CD4-positive, alpha-beta memory T cell (primary cell): ENCODE measurements around the gene TOPBP1. TPM values are rescaled to one million over a fixed set of nuclear protein-coding genes. Genes with fewer than 3 reads are reported as not detected.

ENCODE experiments used
- CTCF ChIA-PET: fragments of 350-600 bp; sonication (Branson Sonifier 250); formaldehyde crosslinking; loops from one replicate; lab custom pipeline; 2021; ENCODE audit warnings: inconsistent platforms; ENCODE audit not compliant: partially characterized antibody; lab: Charles Lee
- POLR2A ChIA-PET: fragments of 350-600 bp; sonication (Branson Sonifier 250); formaldehyde crosslinking; loops from one replicate; lab custom pipeline; 2021; ENCODE audit not compliant: partially characterized antibody; lab: Charles Lee
- DNase-seq, 5 donors: peaks; one replicate each; pipeline versions ENCODE4 v3.0.0 to v3.0.0-alpha.2; 2020 to 2022; ENCODE audit warnings: mixed read lengths in 1 of 5
- H3K27ac ChIP-seq: one replicate; pipeline ENCODE4 v1.7.0; 2013; ENCODE audit warnings: low read depth, low read length
- H3K27me3 ChIP-seq: 2 replicates; pipeline ENCODE4 v1.7.0; 2013; ENCODE audit warnings: mild to moderate bottlenecking, low read length, moderate library complexity; ENCODE audit not compliant: insufficient read depth
- H3K36me3 ChIP-seq: 2 replicates; pipeline ENCODE4 v1.7.0; 2013; ENCODE audit warnings: mild to moderate bottlenecking, low read length, moderate library complexity; ENCODE audit not compliant: insufficient read depth
- H3K4me1 ChIP-seq: 2 replicates; pipeline ENCODE4 v1.7.0; 2013; ENCODE audit warnings: mild to moderate bottlenecking, low read length, moderate library complexity; ENCODE audit not compliant: insufficient read depth
- H3K4me3 ChIP-seq, 2 donors: one replicate each; pipeline ENCODE4 v1.7.0; 2013; ENCODE audit warnings: low read length in 2 of 2, mild to moderate bottlenecking in 1 of 2
- H3K9me3 ChIP-seq, 2 donors: one replicate each; pipeline ENCODE4 v1.7.0; 2013; ENCODE audit warnings: low read length in 2 of 2, control low read depth in 1 of 2; ENCODE audit not compliant: control insufficient read depth in 1 of 2
- H3K27ac Mint-ChIP-seq, 7 donors: one replicate each; pipeline ENCODE4 v1.8.0; 2020 to 2021; ENCODE audit warnings: mixed read lengths in 7 of 7, mild to moderate bottlenecking in 6 of 7, inconsistent platforms in 3 of 7, moderate library complexity in 3 of 7
- H3K27me3 Mint-ChIP-seq, 2 donors: one replicate each; pipeline ENCODE4 v1.8.0; 2020 to 2021; ENCODE audit warnings: mixed read lengths in 2 of 2
- H3K36me3 Mint-ChIP-seq, 2 donors: one replicate each; pipeline ENCODE4 v1.8.0; 2020 to 2021; ENCODE audit warnings: mixed read lengths in 2 of 2, inconsistent platforms in 1 of 2, mild to moderate bottlenecking in 1 of 2
- H3K4me1 Mint-ChIP-seq, 4 donors: one replicate each; pipeline ENCODE4 v1.8.0; 2020 to 2021; ENCODE audit warnings: mixed read lengths in 4 of 4, mild to moderate bottlenecking in 1 of 4
- H3K4me3 Mint-ChIP-seq, 8 donors: one replicate each; pipeline ENCODE4 v1.8.0; 2020 to 2021; ENCODE audit warnings: mixed read lengths in 8 of 8, mild to moderate bottlenecking in 7 of 8, moderate library complexity in 6 of 8, inconsistent platforms in 3 of 8
- H3K9me3 Mint-ChIP-seq, 8 donors: one replicate each; pipeline ENCODE4 v1.8.0; 2020 to 2021; ENCODE audit warnings: mixed read lengths in 8 of 8, mild to moderate bottlenecking in 5 of 8, inconsistent platforms in 3 of 8, moderate library complexity in 1 of 8
- intact Hi-C: fragments of 100-400 bp; cut with micrococcal nuclease; formaldehyde crosslinking; loops from one replicate; pipeline ENCODE4 v1.15.1; 2023
- polyA plus RNA-seq, 2 donors: library from polyadenylated mRNA; unstranded; fragments of 300-500 nt; fragmentation: Illumina TruSeq; gene quantifications; one replicate each; pipeline ENCODE4 v1.2.3, GENCODE V29; 2021
- total RNA-seq, 2 experiments: library from RNA; stranded (reverse); gene quantifications; one replicate each; pipeline ENCODE4 v1.2.3, GENCODE V29; 2021

The TOPBP1 gene
- total and polyA plus RNA-seq, 4 experiments from 2014 or later = 6.1 to 43.2 (median 27.5) TPM

DNA sequence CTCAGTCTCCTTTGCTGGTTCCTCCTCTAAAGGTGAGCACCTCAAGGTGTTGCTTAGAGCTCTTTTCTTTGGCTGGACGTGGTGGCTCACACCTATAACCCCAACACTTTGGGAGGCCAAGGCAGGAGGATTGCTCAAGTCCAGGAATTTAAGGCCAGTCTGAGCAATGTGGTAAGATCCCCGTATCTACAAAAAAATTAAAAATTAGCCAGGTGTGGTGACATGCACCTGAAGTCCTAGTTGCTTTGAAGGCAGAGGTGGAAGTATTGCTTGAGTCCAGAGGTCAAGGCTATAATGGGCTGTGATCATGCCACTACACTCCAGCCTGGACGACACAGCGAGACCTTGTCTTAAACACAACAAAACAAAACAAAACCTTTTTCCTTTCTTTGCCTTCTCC is 28.3 kb downstream of the TOPBP1 start:
- peaks cover 55 to 69% of the 10 kb centered on the region in 2 donors for H3K36me3 Mint-ChIP-seq
- Histone ChIP-seq H3K36me3 (peaks cover 25% of the 10 kb centered on the region), H3K4me3 (no peak overlapping the region), H3K27ac (no peak overlapping the region), H3K9me3 (no peaks in the 10 kb centered on the region), H3K27me3 (no peaks in the 10 kb centered on the region), H3K4me1 (no peaks in the 10 kb centered on the region)
- DNase-seq = no peak
- ChIA-PET CTCF (interaction anchor here (0.6 to 1.1 kb wide), 2 partner anchors 9 to 17 kb away, joined by 3 read pairs; no protein-coding TSS in a partner anchor), POLR2A (no interaction called here)
- H3K27ac Mint-ChIP-seq = peak overlapping the region in 2 of 7 donors; percentile 15 to 24
- no peaks in the 10 kb centered on the region for H3K27me3 Mint-ChIP-seq
- intact Hi-C loops = no loop called here
- no peaks in the 10 kb centered on the region for H3K9me3 Mint-ChIP-seq
- H3K4me1 Mint-ChIP-seq = peaks cover 2 to 13% (median 8%) of the 10 kb centered on the region in 4 donors
- no peak overlapping the region for H3K4me3 Mint-ChIP-seq

DNA sequence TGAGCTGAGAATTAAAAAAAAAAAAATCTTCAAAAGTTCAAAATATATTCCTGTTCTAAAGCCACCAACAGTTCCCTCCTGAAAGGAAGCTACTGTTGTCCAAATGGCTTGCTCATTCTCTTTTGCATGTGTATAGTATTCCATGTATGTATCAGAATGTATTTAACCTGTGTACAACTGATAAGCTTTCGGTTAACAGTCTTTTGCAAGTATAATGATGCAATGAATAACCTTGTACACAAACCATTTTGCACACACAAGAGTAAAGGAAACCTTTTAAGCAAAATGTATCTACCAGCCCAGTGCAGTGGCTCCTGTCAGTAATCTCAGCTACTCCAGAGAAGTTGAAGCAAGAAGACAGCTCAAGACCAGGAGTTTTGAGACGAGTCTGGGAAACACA is 32.6 kb downstream of the TOPBP1 start:
- Mint-ChIP-seq H3K4me3 (no peak overlapping the region), H3K27ac (peak overlapping the region in 2 of 7 donors; percentile 13 to 43), H3K9me3 (no peaks in the 10 kb centered on the region), H3K27me3 (no peaks in the 10 kb centered on the region), H3K4me1 (peaks cover 3 to 10% (median 7%) of the 10 kb centered on the region in 4 donors), H3K36me3 (peaks cover 52 to 67% of the 10 kb centered on the region in 2 donors)
- H3K36me3 ChIP-seq = peaks cover 21% of the 10 kb centered on the region
- no peaks in the 10 kb centered on the region for H3K9me3 ChIP-seq
- ChIA-PET CTCF (interaction anchor here (1.1 to 1.2 kb wide), 3 partner anchors 15 to 143 kb away, joined by 3 read pairs; no protein-coding TSS in a partner anchor), POLR2A (no interaction called here)
- no peak for DNase-seq
- no peaks in the 10 kb centered on the region for H3K27me3 ChIP-seq
- intact Hi-C loops = no loop called here
- no peaks in the 10 kb centered on the region for H3K4me1 ChIP-seq
- H3K4me3 ChIP-seq = no peak overlapping the region
- no peak overlapping the region for H3K27ac ChIP-seq

DNA sequence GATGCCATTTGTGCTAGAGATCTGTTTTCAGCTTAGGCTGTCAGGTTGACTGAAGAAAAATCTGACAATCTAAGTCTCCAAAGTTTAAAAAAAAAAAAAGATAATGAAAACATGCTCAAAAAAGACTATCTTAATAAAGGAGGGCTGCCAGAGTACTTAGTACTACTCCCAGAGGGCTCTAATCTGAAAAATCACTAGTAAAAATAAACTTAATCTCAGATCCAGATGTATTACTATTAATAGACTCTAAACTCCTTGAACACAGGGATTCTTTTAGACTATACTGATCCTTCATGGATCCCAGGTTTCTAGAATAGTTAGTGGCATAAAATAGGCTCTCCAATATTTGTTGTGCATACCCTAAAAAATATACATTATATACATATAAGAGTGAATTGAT is 34.0 kb downstream of the TOPBP1 start:
- CTCF ChIA-PET = interaction anchor here (1.2 kb wide), 1 partner anchor 140 kb away, joined by 3 read pairs; no protein-coding TSS in a partner anchor
- POLR2A ChIA-PET = no interaction called here
- H3K27ac ChIP-seq = no peak overlapping the region
- Mint-ChIP-seq H3K9me3 (no peaks in the 10 kb centered on the region), H3K4me1 (peaks cover 3 to 6% (median 4%) of the 10 kb centered on the region in 4 donors), H3K27me3 (no peaks in the 10 kb centered on the region), H3K4me3 (no peak overlapping the region), H3K36me3 (peaks cover 49 to 66% of the 10 kb centered on the region in 2 donors), H3K27ac (peak overlapping the region in 2 of 7 donors; percentile 36 to 50)
- DNase-seq = no peak
- H3K27me3 ChIP-seq = no peaks in the 10 kb centered on the region
- H3K4me1 ChIP-seq = no peaks in the 10 kb centered on the region
- H3K4me3 ChIP-seq = no peak overlapping the region
- intact Hi-C loops = no loop called here
- peaks cover 22% of the 10 kb centered on the region for H3K36me3 ChIP-seq
- no peaks in the 10 kb centered on the region for H3K9me3 ChIP-seq

DNA sequence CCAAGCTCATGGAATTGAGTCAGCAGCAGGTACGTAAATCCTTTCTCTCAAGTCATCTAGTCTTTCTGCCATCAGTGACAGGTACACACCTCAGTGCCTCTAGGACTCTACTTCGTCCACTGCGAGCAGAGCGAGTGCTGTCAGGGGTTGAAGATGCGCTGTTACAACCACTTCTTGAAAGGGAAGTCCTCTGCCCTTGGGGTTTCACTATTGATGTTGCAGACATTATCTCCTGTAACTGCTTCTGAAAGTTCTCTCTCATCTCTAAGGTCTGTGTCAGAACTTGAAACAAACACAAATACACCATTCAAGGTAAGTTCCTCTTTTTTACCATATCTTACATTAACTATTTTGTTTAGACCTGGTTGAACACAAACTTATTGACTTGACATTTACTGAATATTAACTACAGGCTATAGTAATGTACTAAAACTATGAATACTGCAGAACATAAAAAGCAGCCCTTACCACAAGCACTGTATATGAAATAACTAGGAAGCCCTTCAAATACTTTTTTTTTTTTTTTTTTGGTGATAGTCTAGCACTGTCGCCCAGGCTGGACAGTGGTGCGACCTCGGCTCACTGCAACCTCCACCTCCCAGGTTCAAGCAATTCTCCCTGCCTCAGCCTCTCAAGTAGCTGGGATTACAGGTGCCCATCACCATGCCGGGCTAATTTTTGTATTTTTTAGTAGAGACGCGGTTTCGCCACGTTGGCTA is 41.5 kb downstream of the TOPBP1 start:
- no peaks in the 10 kb centered on the region for H3K9me3 Mint-ChIP-seq
- no peak overlapping the region for H3K4me3 ChIP-seq
- no peak overlapping the region for H3K4me3 Mint-ChIP-seq
- ChIA-PET POLR2A (no interaction called here), CTCF (no interaction called here)
- no peaks in the 10 kb centered on the region for H3K4me1 ChIP-seq
- no peaks in the 10 kb centered on the region for H3K4me1 Mint-ChIP-seq
- H3K27ac ChIP-seq = no peak overlapping the region
- H3K9me3 ChIP-seq = no peaks in the 10 kb centered on the region
- peaks cover 29% of the 10 kb centered on the region for H3K36me3 ChIP-seq
- intact Hi-C loops = no loop called here
- H3K27me3 ChIP-seq = no peaks in the 10 kb centered on the region
- peaks cover 53 to 77% of the 10 kb centered on the region in 2 donors for H3K36me3 Mint-ChIP-seq
- H3K27me3 Mint-ChIP-seq = no peaks in the 10 kb centered on the region
- H3K27ac Mint-ChIP-seq = peak overlapping the region in 2 of 7 donors; percentile 35 to 53
- DNase-seq = no peak

DNA sequence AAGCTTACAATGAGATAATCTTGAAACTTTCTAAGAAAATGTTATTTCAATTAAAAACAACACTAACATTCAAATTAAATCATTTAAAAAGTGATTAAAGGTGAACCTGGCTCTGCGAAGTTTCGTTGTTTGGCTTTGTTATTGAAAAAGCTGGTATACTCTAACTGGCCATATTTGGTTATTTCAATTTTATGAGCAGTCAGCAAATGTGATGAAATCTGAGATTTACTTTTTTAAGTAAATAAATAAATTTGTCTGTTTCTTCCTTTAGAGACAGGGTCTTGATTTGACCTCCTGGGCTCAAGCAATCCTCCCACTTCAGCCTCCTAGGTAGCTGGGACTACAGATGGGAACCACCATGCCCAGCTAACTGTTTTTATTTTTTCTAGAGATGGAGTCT is 50.2 kb downstream of the TOPBP1 start:
- intact Hi-C loops = no loop called here
- peaks cover 16% of the 10 kb centered on the region for H3K36me3 ChIP-seq
- no peaks in the 10 kb centered on the region for H3K4me1 ChIP-seq
- Mint-ChIP-seq H3K27me3 (no peaks in the 10 kb centered on the region), H3K36me3 (peaks cover 45 to 60% of the 10 kb centered on the region in 2 donors), H3K27ac (no peak overlapping the region), H3K9me3 (no peaks in the 10 kb centered on the region), H3K4me3 (no peak overlapping the region), H3K4me1 (no peaks in the 10 kb centered on the region)
- ChIA-PET CTCF (interaction anchor here (1.0 to 1.3 kb wide), 2 partner anchors 123 to 188 kb away, joined by 3 to 5 read pairs; no protein-coding TSS in a partner anchor), POLR2A (no interaction called here)
- no peaks in the 10 kb centered on the region for H3K9me3 ChIP-seq
- DNase-seq = no peak
- no peak overlapping the region for H3K4me3 ChIP-seq
- no peaks in the 10 kb centered on the region for H3K27me3 ChIP-seq
- H3K27ac ChIP-seq = no peak overlapping the region

DNA sequence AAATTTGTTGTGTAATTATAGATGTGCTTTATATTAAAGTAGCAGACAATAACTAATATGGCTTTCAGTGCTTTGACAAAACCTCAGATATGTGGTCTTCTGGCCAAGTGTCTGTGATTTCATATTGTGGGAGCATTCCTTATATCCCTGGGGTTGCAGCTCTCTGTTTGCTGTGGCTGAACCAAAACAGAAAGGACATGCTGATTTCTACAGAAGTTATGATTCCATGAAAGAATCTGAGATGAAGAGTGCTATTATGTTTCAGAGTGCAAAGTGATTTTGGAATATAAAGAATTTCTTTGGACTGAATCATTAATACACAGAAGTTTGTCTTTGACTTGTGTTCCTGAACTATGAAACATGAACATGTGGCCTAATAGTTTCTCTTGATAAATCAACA is 51.7 kb downstream of the TOPBP1 start:
- Mint-ChIP-seq H3K27me3 (no peaks in the 10 kb centered on the region), H3K36me3 (peaks cover 40 to 55% of the 10 kb centered on the region in 2 donors), H3K4me3 (no peak overlapping the region), H3K4me1 (no peaks in the 10 kb centered on the region), H3K27ac (no peak overlapping the region), H3K9me3 (no peaks in the 10 kb centered on the region)
- Histone ChIP-seq H3K4me3 (no peak overlapping the region), H3K4me1 (no peaks in the 10 kb centered on the region), H3K9me3 (no peaks in the 10 kb centered on the region), H3K36me3 (peaks cover 16% of the 10 kb centered on the region), H3K27me3 (no peaks in the 10 kb centered on the region), H3K27ac (no peak overlapping the region)
- DNase-seq = no peak
- intact Hi-C loops = no loop called here
- ChIA-PET POLR2A (no interaction called here), CTCF (no interaction called here)

DNA sequence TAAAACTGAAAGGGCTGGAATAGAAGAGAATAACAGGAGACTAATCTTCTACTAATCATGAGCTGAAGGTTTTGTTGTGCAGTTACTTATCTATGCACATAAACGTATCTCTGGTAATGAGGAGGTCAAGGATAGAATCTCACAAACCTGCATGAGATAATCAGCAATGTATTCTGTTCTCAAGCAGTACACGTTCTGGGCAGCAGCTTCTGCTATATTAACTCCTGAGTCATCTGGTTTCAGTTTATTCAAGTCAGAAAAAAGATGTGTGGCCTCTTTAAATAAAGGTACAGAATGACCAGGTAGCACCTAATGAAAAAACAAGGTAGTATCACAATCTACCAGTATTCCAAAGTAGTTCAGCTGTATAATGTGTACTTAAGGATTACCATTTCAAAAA is 53.4 kb downstream of the TOPBP1 start:
- ChIA-PET POLR2A (no interaction called here), CTCF (interaction anchor here (0.8 to 2.4 kb wide), 2 partner anchors 120 to 122 kb away, joined by 3 to 5 read pairs; no protein-coding TSS in a partner anchor)
- Histone ChIP-seq H3K27ac (no peak overlapping the region), H3K36me3 (peaks cover 16% of the 10 kb centered on the region), H3K9me3 (no peaks in the 10 kb centered on the region), H3K4me3 (no peak overlapping the region), H3K27me3 (no peaks in the 10 kb centered on the region), H3K4me1 (no peaks in the 10 kb centered on the region)
- peaks cover 0 to 2% (median 0%) of the 10 kb centered on the region in 4 donors for H3K4me1 Mint-ChIP-seq
- H3K27me3 Mint-ChIP-seq = no peaks in the 10 kb centered on the region
- H3K4me3 Mint-ChIP-seq = no peak overlapping the region
- H3K36me3 Mint-ChIP-seq = peaks cover 41 to 54% of the 10 kb centered on the region in 2 donors
- no peaks in the 10 kb centered on the region for H3K9me3 Mint-ChIP-seq
- DNase-seq = no peak
- H3K27ac Mint-ChIP-seq = peak overlapping the region in 1 of 7 donors; percentile 51
- intact Hi-C loops = no loop called here
